Measurements from ENCODE around the gene CTIF.
A peak's percentile ranks its signal among the peaks of the same experiment; 100 is the strongest.

The CTIF gene

GRCh38 chr18:48607056-48607984, 68.5 kb downstream of the CTIF start:
- DNase-seq: peak in 1 of 2 experiments; percentile 1

GRCh38 chr18:48608581-48608980, 69.8 kb downstream of the CTIF start:
- DNase-seq: no peak

GRCh38 chr18:48609114-48609513, 70.3 kb downstream of the CTIF start:
- no peak for DNase-seq

GRCh38 chr18:48609820-48610815, 71.3 kb downstream of the CTIF start:
- DNase-seq: no peak

GRCh38 chr18:48611203-48611602, 72.4 kb downstream of the CTIF start:
- no peak for DNase-seq

- DNase-seq: no peak
These were observed 73.1 kb downstream of the CTIF start for GRCh38 chr18:48611785-48612480.

- DNase-seq: no peak
These were observed 73.7 kb downstream of the CTIF start for GRCh38 chr18:48612511-48612910.

- no peak for DNase-seq
These were observed 74.1 kb downstream of the CTIF start for GRCh38 chr18:48612917-48613316.

- DNase-seq: no peak
These were observed 75.0 kb downstream of the CTIF start for GRCh38 chr18:48613589-48614404.

GRCh38 chr18:48615566-48616401, 77.0 kb downstream of the CTIF start:
- no peak for DNase-seq

GRCh38 chr18:48616484-48617255, 77.8 kb downstream of the CTIF start:
- DNase-seq: no peak

GRCh38 chr18:48617844-48618497, 79.1 kb downstream of the CTIF start:
- no peak for DNase-seq

GRCh38 chr18:48619016-48619415, 80.2 kb downstream of the CTIF start:
- no peak for DNase-seq

GRCh38 chr18:48619501-48619900, 80.7 kb downstream of the CTIF start:
- DNase-seq: no peak

GRCh38 chr18:48620071-48620470, 81.2 kb downstream of the CTIF start:
- DNase-seq: no peak

- no peak for DNase-seq
These were observed 82.4 kb downstream of the CTIF start for GRCh38 chr18:48621240-48621639.

- DNase-seq: no peak
These were observed 83.2 kb downstream of the CTIF start for GRCh38 chr18:48621815-48622555.

- DNase-seq: no peak
These were observed 84.1 kb downstream of the CTIF start for GRCh38 chr18:48622911-48623431.

All from AML-193 (cell line).